Measurements from ENCODE around the gene KRTAP2-1. TPM values are rescaled to one million over a fixed set of nuclear protein-coding genes. Genes with fewer than 3 reads are reported as not detected.

The KRTAP2-1 gene
- total RNA-seq, 1 donor: not detected

- no peak overlapping the region for H3K4me3 ChIP-seq (ENCODE audit: low read depth, low read length)
- DNase-seq (ENCODE audit: low read depth): no peak
- no peak for TF ChIP-seq CTCF (IDR thresholded peaks at IDR 0.05; ENCODE audit: insufficient read depth, low read length)
Measured at GRCh38 chr17:41016578-41017215, 30.4 kb downstream of the KRTAP2-1 start.

GRCh38 chr17:41015454-41015853 is 31.7 kb downstream of the KRTAP2-1 start:
- no peak for TF ChIP-seq CTCF (IDR thresholded peaks at IDR 0.05; ENCODE audit: insufficient read depth, low read length)
- no peak overlapping the region for H3K4me3 ChIP-seq (ENCODE audit: low read depth, low read length)
- no peak for DNase-seq (ENCODE audit: low read depth)

- no peak for TF ChIP-seq CTCF (IDR thresholded peaks at IDR 0.05; ENCODE audit: insufficient read depth, low read length)
- H3K4me3 ChIP-seq (ENCODE audit: low read depth, low read length): no peak overlapping the region
- peak; percentile 51 for DNase-seq (ENCODE audit: low read depth)
Measured at GRCh38 chr17:41013606-41014005, 33.5 kb downstream of the KRTAP2-1 start.

- no peak overlapping the region for H3K4me3 ChIP-seq (ENCODE audit: low read depth, low read length)
- no peak for DNase-seq (ENCODE audit: low read depth)
- no peak for TF ChIP-seq CTCF (IDR thresholded peaks at IDR 0.05; ENCODE audit: insufficient read depth, low read length)
Measured at GRCh38 chr17:41013181-41013580, 33.9 kb downstream of the KRTAP2-1 start.

- no peak for DNase-seq (ENCODE audit: low read depth)
- no peak for TF ChIP-seq CTCF (IDR thresholded peaks at IDR 0.05; ENCODE audit: insufficient read depth, low read length)
- H3K4me3 ChIP-seq (ENCODE audit: low read depth, low read length): no peak overlapping the region
Measured at GRCh38 chr17:41012326-41013120, 34.6 kb downstream of the KRTAP2-1 start.

- peak; percentile 10 for DNase-seq (ENCODE audit: low read depth)
- no peak for TF ChIP-seq CTCF (IDR thresholded peaks at IDR 0.05; ENCODE audit: insufficient read depth, low read length)
- no peak overlapping the region for H3K4me3 ChIP-seq (ENCODE audit: low read depth, low read length)
Measured at GRCh38 chr17:41010441-41010840, 36.7 kb downstream of the KRTAP2-1 start.

Data from fibroblast of the aortic adventitia (primary cell).